GM20000 (cell line): ENCODE results near the gene ENAH.

Experiments
- DNase-seq: peaks from one replicate; pipeline ENCODE4 v3.0.0; 2012; ENCODE audit warnings: low spot score
- CTCF ChIP-seq: IDR thresholded peaks from 2 replicates; pipeline ENCODE4 v1.5.1; 2012; ENCODE audit warnings: mild to moderate bottlenecking, control low read depth; ENCODE audit errors: extremely low read depth, missing control alignments

The ENAH gene

GRCh38 chr1:225541383-225541782, 111.5 kb downstream of the ENAH start:
- DNase-seq, result no peak
- no peak for TF ChIP-seq CTCF

GRCh38 chr1:225539575-225539974, 113.3 kb downstream of the ENAH start:
- TF ChIP-seq CTCF, result no peak
- DNase-seq, result no peak

- no peak for TF ChIP-seq CTCF
- DNase-seq, result no peak
Measured at GRCh38 chr1:225539069-225539468, 113.9 kb downstream of the ENAH start.

- DNase-seq, result no peak
- TF ChIP-seq CTCF, result no peak
Measured at GRCh38 chr1:225537554-225538251, 115.2 kb downstream of the ENAH start.

GRCh38 chr1:225535280-225535679, 117.6 kb downstream of the ENAH start:
- no peak for TF ChIP-seq CTCF
- DNase-seq, result no peak

GRCh38 chr1:225534772-225535171, 118.2 kb downstream of the ENAH start:
- no peak for TF ChIP-seq CTCF
- no peak for DNase-seq

- DNase-seq, result no peak
- TF ChIP-seq CTCF, result no peak
Measured at GRCh38 chr1:225534135-225534534, 118.8 kb downstream of the ENAH start.
